ENCODE measurements around the gene TNKS1BP1.

TNKS1BP1 gene

GRCh38 chr11:57315491-57315890 lies 9.3 kb downstream of the TNKS1BP1 start:
- Histone ChIP-seq H3K4me3 (ENCODE audit: low read depth in 1 of 2, low read length in 1 of 2) (no peak overlapping the region), H3K36me3 (no peaks in the 10 kb centered on the region), H3K4me1 (ENCODE audit: control insufficient read depth in 1 of 2, insufficient read depth in 1 of 2, low read depth in 1 of 2, low read length in 1 of 2) (peaks cover 0 to 9% of the 10 kb centered on the region in 2 experiments), H3K9me3 (no peaks in the 10 kb centered on the region), H3K27ac (no peak overlapping the region), H3K27me3 (peaks cover 20% of the 10 kb centered on the region)
- TF ChIP-seq CTCF (IDR thresholded peaks at IDR 0.05) = no peak

GRCh38 chr11:57314221-57314973 lies 10.4 kb downstream of the TNKS1BP1 start:
- TF ChIP-seq CTCF (IDR thresholded peaks at IDR 0.05) = no peak
- Histone ChIP-seq H3K27ac (no peak overlapping the region), H3K36me3 (no peaks in the 10 kb centered on the region), H3K4me1 (ENCODE audit: control insufficient read depth in 1 of 2, insufficient read depth in 1 of 2, low read depth in 1 of 2, low read length in 1 of 2) (peaks cover 0 to 9% of the 10 kb centered on the region in 2 experiments), H3K9me3 (no peaks in the 10 kb centered on the region), H3K27me3 (peaks cover 25% of the 10 kb centered on the region), H3K4me3 (ENCODE audit: low read depth in 1 of 2, low read length in 1 of 2) (no peak overlapping the region)

DNA sequence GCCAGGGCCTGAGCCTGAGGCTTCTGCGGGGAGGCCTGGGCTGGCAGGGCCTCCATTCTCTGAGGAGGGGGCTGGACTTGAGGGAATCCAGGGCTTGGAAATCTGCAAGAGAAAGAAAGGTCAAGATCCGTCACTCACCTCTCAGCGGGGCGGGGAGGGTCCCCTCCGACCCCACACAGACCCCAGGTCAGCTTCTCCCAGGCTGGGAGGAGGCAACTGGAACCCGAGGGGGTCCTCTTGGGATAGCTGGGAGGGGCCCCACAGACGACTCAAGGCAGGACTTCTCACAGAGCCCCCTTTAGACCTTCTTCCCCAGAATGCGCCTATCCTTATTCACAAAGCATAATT lies 11.0 kb downstream of the TNKS1BP1 start:
- Histone ChIP-seq H3K4me1 (ENCODE audit: control insufficient read depth in 1 of 2, insufficient read depth in 1 of 2, low read depth in 1 of 2, low read length in 1 of 2) (peaks cover 0 to 9% of the 10 kb centered on the region in 2 experiments), H3K36me3 (no peaks in the 10 kb centered on the region)

DNA sequence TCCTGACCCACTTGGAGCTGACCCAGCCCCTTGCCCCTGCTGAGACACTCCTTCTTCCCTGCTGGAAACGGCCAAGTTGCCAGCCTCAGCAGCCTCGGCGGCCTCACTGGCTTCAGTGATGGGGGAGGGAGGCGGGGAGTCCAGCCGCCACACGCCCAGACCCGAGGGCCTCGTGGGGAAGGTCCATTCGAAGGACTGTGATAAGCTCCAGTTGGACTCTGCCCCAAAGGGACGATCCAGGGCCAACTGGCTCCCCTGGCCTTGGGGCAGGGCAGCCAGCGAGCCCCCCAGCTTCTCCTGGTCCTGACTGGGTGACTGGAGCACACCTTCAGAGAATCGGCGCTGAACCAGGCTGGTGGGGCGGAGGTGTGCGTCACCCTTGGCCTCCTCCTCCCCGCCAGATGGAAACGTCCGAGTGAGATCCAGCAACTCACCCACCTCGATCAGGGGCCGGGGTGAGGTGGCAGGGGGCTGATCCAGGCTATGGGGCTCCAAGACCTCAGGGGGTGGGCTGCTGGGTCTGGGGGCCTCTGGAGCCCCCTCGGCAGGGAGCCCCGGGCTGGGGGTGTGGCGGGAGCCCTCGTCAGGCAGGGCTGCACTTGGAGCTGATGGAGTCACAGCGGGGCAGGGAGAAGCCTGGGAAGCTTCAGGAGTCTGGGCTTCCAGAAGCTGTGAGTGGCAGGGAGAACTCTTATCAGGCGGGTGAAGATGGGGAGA lies 11.5 kb downstream of the TNKS1BP1 start:
- Histone ChIP-seq H3K36me3 (no peaks in the 10 kb centered on the region), H3K4me3 (ENCODE audit: low read depth in 1 of 2, low read length in 1 of 2) (no peak overlapping the region), H3K27me3 (peaks cover 25% of the 10 kb centered on the region), H3K9me3 (no peaks in the 10 kb centered on the region), H3K4me1 (ENCODE audit: control insufficient read depth in 1 of 2, insufficient read depth in 1 of 2, low read depth in 1 of 2, low read length in 1 of 2) (peaks cover 0 to 9% of the 10 kb centered on the region in 2 experiments), H3K27ac (no peak overlapping the region)
- no peak for TF ChIP-seq CTCF (IDR thresholded peaks at IDR 0.05)

More for the DNA sequence above, 11.0 kb downstream of the TNKS1BP1 start:
- TF ChIP-seq CTCF (IDR thresholded peaks at IDR 0.05) = no peak
- Histone ChIP-seq H3K27me3 (peaks cover 25% of the 10 kb centered on the region), H3K27ac (no peak overlapping the region), H3K4me3 (ENCODE audit: low read depth in 1 of 2, low read length in 1 of 2) (no peak overlapping the region), H3K9me3 (no peaks in the 10 kb centered on the region)

- Histone ChIP-seq H3K4me1 (ENCODE audit: control insufficient read depth in 1 of 2, insufficient read depth in 1 of 2, low read depth in 1 of 2, low read length in 1 of 2) (peaks cover 0 to 9% of the 10 kb centered on the region in 2 experiments), H3K27ac (no peak overlapping the region), H3K27me3 (peaks cover 25% of the 10 kb centered on the region), H3K4me3 (ENCODE audit: low read depth in 1 of 2, low read length in 1 of 2) (no peak overlapping the region), H3K9me3 (no peaks in the 10 kb centered on the region), H3K36me3 (no peaks in the 10 kb centered on the region)
- no peak for TF ChIP-seq CTCF (IDR thresholded peaks at IDR 0.05)
These were observed 12.2 kb downstream of the TNKS1BP1 start for GRCh38 chr11:57312511-57313021.

All from neutrophil (primary cell).